HL-60 (cell line): ENCODE measurements around the gene SEPTIN12.

Experiments
- CTCF ChIP-seq: IDR thresholded peaks from one replicate; pipeline ENCODE4 v1.5.1; 2011; ENCODE audit warnings: low read length, control low read depth, inconsistent platforms; ENCODE audit not compliant: insufficient read depth
- POLR2AphosphoS5 ChIP-seq: IDR thresholded peaks from 2 replicates; pipeline ENCODE4 v1.6.1; 2012; ENCODE audit warnings: low read depth
- TF ChIP-seq, protein P1 (sequence below): IDR thresholded peaks from 2 replicates; pipeline ENCODE4 v1.6.1; 2012; ENCODE audit warnings: low read depth; ENCODE audit not compliant: insufficient replicate concordance

DNA sequence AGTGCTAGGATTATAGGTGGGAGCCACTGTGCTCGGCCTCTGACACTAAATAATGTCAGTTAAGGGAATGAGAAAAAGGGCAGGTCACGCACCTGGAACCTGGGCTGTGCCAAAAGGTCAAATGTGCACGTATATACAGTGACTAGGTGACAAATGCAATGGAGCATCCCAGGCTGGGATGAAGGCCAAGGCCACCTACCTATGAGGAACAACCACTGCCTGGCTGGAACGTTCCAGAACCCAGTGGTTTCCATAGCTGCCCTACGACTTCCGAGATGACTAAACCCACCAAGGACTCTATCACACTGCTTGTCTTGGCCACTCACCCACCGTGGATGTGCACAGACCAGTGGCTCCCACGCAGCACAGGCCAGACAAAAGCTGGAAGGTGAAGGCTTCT is 37.2 kb downstream of the SEPTIN12 start:
- TF ChIP-seq CTCF = no peak
- TF ChIP-seq, protein P1, sequence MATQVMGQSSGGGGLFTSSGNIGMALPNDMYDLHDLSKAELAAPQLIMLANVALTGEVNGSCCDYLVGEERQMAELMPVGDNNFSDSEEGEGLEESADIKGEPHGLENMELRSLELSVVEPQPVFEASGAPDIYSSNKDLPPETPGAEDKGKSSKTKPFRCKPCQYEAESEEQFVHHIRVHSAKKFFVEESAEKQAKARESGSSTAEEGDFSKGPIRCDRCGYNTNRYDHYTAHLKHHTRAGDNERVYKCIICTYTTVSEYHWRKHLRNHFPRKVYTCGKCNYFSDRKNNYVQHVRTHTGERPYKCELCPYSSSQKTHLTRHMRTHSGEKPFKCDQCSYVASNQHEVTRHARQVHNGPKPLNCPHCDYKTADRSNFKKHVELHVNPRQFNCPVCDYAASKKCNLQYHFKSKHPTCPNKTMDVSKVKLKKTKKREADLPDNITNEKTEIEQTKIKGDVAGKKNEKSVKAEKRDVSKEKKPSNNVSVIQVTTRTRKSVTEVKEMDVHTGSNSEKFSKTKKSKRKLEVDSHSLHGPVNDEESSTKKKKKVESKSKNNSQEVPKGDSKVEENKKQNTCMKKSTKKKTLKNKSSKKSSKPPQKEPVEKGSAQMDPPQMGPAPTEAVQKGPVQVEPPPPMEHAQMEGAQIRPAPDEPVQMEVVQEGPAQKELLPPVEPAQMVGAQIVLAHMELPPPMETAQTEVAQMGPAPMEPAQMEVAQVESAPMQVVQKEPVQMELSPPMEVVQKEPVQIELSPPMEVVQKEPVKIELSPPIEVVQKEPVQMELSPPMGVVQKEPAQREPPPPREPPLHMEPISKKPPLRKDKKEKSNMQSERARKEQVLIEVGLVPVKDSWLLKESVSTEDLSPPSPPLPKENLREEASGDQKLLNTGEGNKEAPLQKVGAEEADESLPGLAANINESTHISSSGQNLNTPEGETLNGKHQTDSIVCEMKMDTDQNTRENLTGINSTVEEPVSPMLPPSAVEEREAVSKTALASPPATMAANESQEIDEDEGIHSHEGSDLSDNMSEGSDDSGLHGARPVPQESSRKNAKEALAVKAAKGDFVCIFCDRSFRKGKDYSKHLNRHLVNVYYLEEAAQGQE = no peak
- TF ChIP-seq POLR2AphosphoS5 = no peak
